Activated CD4-positive, alpha-beta T cell treated with anti-CD3 and anti-CD28 coated beads, Interleukin-10, Interleukin-2, amounts not matched to agents 100 ng/mL and 50 ng/mL, durations not matched to agents 16 hours and 8 hours (primary cell): ENCODE results near the gene HMCN1.

Experiments
- DNase-seq: peaks from one replicate; pipeline ENCODE4 v3.0.0-alpha.2; 2020

HMCN1 gene

DNA sequence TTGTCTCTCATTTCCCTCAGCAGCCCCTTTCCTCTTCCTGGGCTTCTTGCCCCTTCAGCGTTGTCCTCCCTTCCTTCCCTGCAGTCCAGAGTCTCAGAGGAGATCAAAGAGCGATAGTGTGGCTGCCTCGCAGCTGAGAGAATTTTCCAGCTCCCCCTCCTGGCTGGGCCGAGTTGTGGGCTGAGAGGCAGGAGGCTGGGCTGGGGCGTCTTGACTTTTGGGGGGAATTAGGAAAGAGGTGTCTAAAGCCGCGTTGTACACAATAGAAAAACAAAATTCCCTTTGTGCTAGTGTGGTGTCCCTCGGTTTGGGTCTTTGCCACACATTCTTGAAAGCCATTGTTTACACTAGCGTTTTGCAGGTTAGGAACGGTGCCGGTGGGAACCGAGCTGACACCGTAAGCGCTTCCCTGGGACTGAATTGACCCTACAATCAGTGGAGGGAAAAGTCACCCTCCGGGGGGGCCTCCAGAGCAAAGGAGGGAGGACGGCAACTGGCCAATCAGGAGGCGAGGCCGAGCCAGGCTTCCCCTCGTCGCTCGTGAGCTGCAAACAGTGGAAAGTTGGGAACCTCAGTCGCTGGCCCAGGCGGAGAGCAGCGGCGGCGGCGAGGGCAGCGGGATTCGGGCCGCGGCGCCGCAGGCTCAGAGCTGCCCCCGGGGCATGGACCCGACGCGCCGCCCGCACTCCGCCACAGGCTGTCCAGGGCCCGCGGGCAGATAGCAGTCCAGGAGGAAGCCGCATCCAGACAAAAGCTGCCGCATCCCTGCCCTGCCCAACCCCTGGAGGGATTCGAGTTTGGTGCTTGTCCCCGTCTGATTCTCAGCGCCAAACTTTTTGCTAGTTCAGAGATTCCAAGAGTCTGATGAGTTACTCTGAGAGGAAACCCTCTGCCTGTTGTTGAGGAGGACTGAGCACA, at the start of gene HMCN1:
Gene HMCN1, plus strand, starts transcription at position 574 of the 918 bp plus-strand sequence. CDS start 389 bp downstream, outside the sequence.
- DNase-seq, result peak; percentile 11

DNA sequence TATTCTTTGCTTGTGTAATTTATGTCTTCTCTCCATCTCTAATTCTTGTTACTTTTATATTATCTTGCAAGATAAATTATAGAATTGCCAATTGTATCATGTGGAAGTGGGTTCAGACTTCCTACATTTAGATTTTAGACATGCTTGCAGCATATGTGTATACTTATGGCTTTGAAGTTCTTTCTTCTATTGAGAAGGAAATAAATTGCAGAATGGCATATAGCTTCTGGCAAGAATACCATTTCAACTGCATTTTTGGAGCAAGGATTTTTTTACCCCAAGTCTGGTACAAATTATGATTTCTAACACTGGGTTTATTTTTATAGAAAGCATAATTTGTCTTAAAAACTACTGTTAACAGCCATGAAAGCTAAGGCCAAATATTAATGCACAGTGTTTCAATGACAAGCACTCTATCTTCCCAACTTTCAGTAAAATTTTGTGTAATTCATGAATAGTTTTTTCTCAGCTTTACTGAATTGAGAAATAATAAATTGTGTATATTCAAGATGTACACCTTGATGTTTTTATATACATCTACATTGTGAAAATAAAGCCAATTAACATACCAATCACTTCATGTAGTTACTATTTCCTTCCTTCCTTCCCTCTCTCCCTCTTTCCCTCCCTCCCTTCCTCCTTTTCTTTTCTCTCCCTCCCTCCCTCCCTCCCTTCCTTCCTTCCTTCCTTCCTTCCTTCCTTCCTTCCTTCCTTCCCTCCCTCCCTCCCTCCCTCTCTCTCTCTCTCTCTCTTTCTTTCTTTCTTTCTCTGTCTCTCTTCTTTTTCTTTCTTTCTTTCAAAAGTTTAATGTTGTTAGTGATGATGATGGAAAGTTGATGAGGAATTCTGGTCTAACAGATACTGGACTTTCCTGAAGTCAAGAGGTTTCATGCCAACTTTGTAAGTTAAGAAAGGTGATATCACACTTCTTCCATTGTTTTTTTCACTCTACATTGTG, 47.1 kb upstream of the HMCN1 start:
- DNase-seq, result no peak

DNA sequence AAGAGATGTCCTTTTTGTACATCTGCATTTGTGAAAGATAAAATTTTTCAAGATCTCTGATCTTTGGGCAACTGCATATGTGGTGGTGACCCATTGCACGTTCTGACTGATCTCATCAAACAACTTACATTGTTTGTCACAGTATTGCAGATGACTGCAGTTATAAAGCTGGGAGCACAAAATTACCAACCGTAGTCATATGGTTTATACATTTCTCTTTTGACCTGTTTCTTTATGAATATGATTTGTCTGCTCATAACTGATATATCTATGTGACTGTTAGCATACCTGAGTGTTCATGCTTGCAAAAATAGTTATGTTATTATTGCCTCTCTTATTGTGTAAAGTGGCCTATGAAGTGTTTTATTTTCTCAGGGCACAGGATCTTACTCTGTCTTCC, 43.7 kb upstream of the HMCN1 start:
- peak; percentile 13 for DNase-seq

DNA sequence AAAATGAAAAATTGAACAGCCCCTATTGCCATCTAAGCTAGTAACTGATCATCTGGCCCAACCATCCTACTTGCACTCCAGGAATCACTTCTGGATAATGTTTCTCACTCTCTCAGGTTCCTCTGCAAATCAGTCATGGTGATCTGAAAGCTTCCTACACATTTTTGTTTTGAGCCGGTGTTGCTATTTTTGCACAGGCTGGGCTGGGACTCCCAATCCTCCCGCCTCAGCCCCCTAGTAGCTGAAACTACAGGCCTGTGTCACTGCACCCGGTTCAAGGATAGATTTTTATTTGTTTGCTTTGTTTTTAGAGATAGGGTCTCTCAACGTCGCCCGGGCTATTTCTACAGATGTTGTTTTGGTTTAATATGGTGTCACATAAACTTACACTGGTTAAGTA, 40.5 kb upstream of the HMCN1 start:
- no peak for DNase-seq

DNA sequence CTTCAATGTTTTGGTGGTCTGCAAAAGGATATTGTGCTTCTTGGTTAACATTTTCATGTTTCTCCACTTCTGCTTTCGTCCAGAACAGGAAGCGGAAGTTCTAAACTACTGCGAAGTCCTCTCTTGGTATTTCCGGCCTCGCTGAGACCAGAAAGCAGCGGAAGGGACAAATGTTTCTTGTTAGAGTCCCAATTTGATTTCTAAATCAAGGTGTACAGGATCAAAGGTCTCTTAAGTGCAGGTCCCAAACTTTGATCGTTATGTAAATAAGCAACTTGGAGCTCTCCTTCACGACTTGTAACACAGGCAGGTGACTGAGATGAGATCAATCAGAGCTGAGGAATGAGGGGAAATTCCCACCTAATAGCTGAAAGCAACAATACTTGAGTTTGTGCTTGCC, 40.1 kb upstream of the HMCN1 start:
- DNase-seq, result peak; percentile 45

DNA sequence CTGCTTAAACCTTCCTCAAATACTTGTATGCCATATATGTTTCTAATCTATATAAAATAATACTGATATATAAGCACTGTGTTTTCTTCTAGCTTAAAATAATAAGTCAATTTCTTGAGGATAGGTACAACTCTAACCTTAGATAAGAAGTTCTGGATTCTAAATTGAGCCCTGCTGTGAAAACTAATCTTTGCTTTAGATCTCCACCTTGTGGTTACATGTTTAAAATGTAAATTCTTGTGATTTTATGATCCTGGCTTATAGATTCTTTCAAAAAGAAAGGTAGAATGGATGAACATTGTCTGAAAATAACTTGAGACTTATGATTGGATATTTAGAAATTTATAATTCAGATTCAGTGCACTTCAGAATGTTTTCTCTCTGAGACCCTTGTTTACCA, 38.9 kb upstream of the HMCN1 start:
- no peak for DNase-seq

DNA sequence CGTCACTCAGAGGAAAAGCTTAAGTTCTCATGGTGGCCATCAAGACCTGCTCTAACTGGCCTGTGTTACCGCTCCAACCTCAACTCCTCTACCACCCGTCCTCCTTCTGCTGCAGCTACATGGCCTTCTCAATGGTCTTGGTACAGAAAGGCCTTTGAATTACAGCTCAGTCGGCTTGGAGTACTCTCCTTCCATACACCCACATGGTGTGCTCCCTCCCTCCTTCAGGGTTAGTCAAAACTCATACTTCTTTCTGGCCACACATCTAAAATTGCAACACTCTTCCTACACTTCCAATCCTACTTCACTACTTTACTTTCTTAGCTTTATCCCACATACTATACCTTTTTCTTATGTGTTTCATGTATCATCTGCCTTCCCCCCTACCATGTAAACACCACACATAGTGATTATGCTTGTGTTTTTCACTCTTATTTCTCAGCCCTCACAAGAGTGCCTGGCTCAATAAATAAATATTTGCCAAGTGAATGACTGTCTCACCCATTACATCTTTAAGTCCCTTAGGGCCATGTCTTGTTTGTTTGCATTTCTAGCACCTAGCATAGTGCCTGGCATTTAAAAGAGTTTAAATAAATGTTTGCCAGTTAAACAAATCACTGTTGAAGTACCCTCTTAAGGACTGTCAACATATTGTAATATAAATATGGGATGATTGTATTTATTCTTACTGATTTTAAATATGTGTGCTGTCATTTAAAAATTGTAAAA, 37.6 kb upstream of the HMCN1 start:
- no peak for DNase-seq

DNA sequence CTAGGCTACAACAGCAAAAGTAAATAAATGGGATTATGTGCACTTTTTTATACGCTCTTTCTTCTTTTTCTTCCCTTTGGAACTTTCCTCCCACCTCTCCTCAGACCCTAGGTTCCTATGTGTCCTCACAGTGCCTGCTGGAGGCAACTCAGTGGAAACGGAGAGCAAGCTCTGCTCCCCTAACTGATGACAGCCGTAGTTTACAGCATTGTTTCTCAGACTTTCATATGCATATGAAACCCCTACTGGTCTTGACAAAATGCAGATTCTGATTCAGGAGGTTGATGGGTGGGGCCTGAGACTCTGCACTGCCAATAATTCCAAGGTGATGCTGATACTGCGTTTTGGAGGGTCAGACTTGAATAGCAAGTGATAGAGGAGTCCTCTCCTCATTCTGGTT, 34.3 kb upstream of the HMCN1 start:
- DNase-seq, result no peak

DNA sequence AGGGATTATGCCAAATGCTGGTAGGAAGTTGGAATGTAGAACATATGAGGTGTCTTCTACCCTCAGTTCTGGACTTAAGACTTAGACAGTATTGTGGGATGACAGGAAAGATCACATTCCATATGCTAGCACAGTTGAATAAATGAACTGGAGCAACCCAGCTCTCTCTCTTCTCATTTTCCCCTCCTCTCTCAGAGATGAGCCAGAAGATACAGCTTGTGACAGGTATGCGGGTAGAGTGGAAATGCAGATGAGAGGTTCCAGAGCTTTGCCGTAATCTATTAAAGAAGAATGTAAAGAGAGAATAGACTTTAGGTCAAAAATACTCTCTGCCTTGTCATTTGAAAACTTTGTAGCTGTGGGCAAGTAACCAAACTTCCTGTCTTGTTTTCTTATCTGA, 32.5 kb upstream of the HMCN1 start:
- DNase-seq, result peak; percentile 6

DNA sequence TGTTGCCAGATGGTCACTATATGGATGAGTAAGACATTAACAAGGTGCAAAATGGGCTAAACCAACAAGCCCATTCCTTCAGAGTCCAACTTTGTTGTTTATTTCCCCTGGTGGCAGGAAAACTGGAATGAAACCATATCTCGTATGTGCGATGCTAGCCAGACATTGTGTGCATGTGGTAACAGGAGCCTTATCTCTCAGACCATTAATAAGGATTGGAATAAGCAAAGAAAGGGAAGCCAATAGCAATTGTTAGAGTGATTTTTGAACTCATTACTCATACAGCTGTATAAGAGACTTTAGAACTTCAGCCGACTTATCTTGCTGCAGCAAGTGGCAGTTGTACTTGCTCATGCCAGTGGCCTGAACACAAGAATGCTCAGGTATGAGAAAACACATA, 30.0 kb upstream of the HMCN1 start:
- DNase-seq, result no peak

DNA sequence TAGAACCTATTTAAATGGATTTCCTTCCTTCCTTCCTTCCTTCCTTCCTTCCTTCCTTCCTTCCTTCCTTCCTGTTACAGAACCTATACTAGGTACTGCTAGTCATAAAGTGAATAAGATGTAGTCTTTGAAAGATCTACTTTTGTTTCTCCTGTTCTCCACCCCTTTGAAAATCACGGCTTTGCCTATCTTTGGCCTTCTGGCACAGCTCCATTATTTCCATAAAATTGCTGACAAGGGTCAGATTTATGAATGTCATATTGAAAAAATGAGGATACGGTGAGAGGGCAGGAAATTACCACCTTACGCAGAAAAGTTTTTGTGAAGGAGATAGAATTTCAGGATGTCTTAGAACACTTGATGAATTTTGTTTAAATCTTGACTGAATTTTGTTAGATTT, 18.1 kb upstream of the HMCN1 start:
- DNase-seq, result no peak

DNA sequence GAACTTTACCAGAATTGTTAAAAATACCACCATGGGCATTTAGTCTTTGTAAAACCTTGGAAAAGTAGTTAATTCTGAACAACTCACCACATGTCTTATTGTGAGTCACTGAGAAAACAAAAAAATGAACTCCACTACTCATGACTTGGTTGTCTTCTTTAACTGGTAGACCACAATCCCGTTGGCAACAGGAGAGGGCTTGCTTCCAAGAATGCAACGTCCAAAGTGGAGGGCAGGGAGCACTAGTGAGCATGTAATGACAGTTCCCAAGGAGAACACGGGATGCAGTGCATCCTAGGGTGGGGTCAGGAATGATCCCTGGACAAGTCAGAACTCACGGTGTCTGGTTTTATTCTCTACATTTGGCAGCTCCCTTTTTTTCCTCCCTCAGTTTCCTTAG, 15.2 kb upstream of the HMCN1 start:
- no peak for DNase-seq

DNA sequence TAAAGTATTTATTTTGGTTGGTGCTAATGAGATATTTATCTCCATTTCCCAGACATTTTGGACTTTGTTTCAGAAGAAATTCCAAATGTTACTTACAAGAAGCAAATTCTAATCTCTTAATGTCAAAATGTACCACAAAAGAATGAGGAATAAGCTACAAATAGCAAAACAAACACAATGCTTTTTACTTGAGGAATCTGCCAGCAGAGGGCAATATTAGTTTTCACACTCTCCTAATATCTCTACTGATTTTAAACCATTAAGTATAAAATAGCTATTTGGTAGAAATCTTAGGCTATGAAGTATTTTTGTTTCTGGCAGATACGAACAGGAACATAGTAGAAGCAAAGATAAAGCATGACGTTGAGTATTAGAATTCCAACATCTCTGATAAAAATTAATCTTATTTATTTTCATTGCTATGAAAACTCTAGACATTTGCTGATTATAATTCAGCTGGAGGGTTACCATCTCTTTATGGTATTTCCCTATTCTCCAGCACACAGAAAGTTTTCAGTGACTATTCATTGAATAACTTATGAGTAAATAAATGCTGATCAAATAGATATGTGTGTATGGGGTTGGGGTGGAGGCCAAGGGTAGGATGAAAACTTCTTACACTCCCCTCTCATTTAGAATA, 13.4 kb upstream of the HMCN1 start:
- DNase-seq, result no peak

DNA sequence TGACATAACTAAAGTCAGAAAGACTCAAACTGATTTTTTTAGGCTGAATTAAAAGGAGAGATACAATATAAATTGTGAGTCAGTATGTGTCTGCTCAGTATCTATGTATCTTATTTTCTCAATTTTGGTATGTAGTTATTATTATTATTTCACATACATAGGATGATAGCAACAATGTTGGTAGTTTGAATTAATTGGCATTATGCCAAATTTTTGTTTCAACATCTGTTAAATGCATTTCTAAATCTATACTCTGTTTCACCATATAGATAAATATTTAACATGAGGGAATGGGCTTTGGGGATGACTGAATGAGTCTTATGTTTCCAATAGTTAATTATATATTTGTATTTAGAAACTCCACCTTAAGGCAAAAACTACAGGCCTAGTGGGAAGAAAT, 12.6 kb upstream of the HMCN1 start:
- no peak for DNase-seq

DNA sequence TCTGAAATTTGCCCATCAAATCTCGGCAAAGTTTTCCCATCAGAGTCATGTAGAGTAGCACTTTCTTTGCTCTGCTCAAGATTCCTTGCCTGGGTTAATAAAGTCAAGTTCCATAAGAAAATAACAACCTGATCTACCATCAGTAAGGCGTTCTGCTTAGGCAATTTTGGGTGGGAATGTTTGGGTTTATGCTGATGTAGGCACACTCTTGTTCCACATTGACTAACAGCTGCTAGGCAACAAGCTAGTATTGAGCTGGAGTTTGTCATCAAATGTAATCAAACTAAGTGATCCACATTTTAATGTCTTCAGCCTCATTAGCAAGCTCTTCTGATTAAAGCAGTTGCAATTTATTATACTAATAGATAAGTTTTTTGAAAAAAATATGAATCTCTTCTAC, 12.1 kb upstream of the HMCN1 start:
- no peak for DNase-seq

DNA sequence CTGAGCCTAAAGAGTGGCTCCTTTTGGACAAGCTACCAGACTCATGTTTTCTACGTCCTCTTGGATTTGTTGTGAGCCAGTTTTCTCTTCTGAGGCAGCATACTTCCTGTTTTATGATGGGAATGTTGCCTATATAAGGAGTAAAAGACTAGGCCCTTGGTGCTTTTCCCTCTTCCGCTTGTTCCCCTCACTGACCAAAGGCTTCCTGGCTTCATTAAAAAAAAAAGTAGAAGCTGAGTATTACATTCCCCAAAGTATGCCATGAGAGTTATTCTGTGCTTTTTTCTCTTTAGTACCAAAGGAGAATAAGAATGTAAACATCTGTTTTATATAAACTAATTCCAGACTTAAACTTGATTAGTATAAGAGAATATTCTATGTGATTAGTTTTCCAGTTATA, 6.5 kb upstream of the HMCN1 start:
- no peak for DNase-seq

DNA sequence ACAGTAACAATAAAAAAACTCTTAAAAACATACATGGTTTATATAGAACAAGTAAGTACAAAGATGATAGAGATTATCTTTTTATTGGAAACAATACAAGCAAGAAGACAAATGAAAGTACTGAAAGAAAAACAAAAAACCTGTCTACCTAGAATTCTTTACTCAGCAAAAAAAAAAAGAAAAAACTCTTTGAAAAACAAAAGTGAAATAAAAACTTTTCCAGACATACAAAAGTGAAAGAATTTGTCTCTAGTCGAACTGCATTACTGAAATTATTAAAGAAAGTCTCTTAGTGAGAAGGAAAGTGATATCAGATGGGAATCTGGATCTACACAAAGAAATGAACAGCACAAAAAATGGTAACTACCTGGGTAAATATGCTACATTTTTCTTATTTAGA, 2.7 kb upstream of the HMCN1 start:
- no peak for DNase-seq

DNA sequence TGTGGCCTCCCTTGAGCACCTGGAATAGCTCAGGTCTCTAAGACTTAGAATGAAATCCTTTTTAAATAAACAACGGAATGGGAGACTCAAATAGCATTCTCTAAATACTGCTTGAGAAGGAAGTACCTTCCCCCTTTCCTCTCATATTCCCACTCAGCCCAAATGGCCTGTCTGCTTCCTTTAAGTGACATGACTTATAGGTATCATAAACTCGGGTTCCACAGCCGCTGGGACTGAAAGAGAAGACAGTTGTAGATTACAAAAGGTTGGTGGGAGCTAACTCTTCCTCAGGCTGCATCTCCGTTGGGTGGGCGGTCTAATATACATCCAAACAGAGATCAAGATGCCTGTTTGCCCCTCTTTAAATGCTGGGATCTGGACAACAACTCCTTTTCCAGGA, 1.2 kb upstream of the HMCN1 start:
- no peak for DNase-seq

DNA sequence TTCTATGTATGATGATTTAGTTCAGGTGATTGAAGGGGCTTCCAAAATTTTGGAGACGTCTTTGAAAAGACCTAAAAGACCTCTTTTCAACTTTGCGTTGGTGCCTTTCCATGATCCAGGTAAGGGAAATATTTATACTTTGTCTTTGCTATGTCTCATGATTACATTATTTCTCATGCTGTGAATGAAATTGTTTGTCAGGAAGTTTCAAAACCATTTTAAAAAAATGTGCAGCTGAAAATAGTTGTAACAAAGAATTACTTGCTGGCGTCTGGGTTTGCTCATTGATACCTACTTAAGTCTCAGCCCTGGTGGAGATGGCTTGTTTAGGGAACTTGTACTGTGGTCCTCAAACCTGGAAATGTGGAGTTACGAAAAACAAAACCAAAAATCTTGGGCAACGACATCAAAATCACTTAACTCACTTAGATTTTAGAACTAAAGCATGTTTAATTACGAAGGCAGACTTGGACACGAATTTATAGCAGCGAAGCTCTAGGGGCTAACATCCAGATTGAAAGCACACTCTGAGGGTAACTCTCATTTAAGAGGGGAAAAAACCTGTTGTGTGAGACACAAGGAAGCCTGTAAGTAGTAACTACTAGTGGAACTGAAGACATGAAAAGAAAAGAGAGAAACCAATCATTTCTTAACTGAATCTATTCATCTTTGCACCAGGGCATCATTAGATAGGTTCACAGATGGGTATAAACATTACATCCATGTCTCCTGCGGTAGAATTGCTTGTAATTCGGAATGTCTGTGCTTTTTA, 924 bp downstream of the HMCN1 start:
- DNase-seq, result peak; percentile 28

DNA sequence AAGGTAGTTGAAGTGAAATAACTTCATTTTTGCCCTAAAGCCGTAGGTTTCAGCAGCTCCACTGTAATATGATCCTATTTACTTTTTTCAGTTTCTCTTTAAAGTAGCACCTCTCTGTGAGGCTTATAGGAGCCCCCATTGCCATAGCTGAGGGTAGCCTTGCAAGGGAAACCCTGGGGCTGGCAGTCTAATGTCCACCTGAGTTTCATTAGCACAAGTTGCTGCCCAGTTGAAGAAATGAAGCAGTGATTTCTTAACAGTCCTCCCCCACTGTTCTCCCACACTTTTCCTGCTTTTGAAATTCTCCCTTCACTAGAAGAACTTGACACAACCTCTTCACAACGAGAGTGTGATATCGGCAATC, 1.5 kb downstream of the HMCN1 start:
- DNase-seq, result no peak

DNA sequence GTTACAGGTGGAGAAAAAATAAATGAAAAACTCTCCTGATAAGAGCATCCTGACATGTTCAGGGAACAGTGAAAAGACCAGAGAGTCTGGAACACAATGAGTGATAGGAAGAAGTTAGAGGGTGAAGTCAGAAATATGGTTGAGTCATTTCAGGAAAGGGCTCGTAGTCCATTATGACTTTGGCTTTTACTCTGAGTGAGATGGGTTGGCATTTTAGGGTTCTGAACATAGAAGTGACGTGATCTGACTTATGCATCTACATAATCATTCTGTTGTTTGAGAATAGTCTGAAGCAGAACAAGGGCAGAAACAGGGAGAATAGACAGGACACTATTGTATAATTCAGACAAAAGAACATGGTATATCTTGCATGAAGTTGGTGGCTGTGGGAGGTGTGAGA, 5.8 kb downstream of the HMCN1 start:
- DNase-seq, result peak; percentile 84

DNA sequence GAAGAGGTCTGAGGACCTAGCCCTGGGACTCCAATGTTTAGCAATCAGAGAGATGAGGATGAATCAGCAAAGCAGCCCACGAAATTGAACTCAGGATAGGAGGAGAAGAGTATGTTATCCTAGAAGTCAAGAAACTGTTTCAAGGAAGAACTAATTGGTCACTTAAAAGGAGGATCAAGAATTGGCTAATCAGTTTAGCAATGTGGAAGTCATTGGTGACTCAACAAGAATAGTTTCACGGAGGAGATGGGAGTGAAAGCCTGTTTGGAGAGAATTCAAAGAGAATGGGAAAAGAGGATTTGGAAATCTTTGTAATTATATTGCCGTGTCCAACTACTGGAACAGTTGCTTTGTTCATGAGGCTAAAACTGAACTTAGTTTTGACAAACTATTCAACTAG, 7.4 kb downstream of the HMCN1 start:
- DNase-seq, result no peak
